Pulmonary artery endothelial cell (primary cell): ENCODE data around the gene MEF2A. TPM values are rescaled to one million over a fixed set of nuclear protein-coding genes. Genes with fewer than 3 reads are reported as not detected.

ENCODE experiments used
- DNase-seq: peaks from one replicate; pipeline ENCODE4 v3.0.0-alpha.2; 2011; ENCODE audit warnings: low read depth, low spot score
- total RNA-seq: library from RNA; depleted of rRNA; stranded (reverse); fragments of >200 nt; gene quantifications from 2 replicates; pipeline ENCODE4 v1.2.3, GENCODE V29; 2014

Gene MEF2A
- total RNA-seq, 1 donor from 2014 or later = 23.9 TPM

- DNase-seq = no peak
These were observed 39.7 kb downstream of the MEF2A start for GRCh38 chr15:99605490-99605931.

- DNase-seq = no peak
These were observed 40.2 kb downstream of the MEF2A start for GRCh38 chr15:99605990-99606389.

DNA sequence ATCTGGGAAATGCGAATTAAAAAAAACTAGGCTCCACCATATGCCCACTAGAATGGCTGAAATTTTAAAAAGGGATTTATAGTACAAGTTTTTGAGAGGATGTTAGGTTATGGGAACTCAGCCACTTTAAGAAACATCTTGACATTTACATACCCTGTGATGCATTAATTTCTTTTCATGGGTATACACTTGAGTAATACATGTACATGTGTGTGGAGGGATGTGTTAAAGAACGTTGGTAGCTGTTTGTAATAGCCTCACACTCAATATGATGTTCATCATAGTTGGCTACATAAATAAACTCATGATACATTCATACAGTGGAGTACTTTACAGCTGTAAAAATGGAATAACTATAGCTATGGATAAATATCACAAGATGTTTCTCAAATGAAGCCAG is 40.9 kb downstream of the MEF2A start:
- DNase-seq = no peak

- no peak for DNase-seq
These were observed 47.7 kb downstream of the MEF2A start for GRCh38 chr15:99613481-99613880.

DNA sequence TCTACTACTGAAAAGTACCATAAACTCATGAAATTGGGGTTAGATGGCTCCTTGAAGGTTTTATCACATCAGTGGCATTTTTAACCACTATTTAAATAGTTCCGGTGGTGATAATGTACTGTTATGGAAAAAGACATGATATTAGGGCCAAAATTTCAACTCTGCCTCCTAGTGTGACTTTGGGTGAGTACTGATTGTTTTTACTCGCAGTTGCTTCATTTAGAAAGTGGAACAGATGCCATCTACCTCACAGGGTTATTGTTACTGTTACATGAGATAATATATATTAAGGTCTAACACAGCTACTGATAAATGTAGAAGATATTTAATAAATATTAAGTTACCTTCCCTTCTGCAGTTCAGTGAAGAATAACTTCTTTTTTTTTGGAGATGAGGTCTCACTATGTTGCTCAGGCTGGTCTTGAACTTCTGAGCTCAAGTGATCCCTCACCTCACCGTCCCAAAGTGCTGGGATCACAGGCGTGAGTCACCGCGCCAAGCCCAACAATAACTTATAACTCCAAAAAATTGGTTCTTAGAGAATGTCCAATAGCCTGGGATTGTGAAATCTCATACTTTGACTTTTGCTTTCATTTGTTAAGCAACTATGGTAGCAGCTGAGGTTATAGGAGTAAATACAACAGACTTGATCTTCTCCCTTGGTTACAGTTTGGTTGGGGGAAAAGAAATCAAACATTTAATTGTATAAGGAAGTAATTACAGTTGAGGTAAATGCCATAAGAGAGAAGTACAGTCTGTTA is 48.3 kb downstream of the MEF2A start:
- DNase-seq = no peak

DNA sequence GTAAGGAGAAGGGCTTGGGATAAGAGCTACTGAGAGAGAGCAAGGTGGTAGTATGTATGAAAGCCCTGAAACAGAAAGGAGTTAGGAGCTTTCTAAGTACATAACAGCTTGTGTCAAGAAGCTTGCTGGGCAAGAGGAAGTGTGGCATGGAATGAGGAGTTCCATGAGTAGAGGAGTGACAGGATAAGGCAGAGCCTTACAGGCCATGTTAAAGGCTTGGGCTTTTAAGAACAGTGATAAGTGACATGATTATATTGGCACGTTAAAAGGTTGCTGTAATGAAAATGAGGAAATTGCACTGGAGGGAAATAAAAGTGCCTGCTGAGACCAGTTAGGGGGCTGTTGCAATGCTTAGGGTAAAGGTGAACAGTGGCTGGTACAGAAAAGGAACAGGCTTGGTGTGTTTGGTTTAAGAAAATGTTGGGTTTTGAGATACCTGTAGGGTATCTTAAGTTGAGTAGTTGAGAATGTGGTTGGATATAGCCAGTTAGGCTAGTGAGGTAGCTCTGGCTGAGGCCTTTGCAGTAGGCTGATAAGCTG is 49.0 kb downstream of the MEF2A start:
- no peak for DNase-seq

GRCh38 chr15:99615460-99615859 is 49.7 kb downstream of the MEF2A start:
- DNase-seq = no peak

GRCh38 chr15:99616129-99616528 is 50.3 kb downstream of the MEF2A start:
- DNase-seq = no peak

DNA sequence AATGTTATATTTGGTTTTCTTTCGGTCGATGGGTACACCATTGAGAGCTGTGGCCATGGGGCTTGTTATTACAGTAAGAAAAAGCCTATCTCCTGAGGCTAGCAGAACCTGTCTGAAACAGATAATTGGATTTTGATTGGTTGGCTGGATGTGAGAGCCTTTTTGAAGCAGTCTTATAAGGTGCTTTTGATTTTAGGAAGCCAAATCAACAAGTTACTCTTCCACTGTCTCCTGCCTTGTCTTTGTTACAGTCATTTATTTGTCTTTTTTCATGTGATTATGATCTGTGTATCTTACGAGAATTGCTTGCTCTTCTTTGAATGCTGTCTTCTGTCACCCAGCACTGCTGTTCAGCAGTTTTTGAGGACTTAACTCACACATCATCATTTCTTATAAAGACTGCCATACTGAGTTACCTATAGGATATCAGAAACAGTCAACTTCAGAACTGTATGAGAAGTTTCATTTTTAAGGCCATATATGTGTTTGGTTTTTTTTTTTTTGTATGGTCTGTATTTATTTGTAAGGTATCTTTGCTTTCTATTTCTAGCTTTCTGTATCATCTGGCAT is 51.1 kb downstream of the MEF2A start:
- DNase-seq = no peak

GRCh38 chr15:99618941-99619411 is 53.2 kb downstream of the MEF2A start:
- DNase-seq = no peak

DNA sequence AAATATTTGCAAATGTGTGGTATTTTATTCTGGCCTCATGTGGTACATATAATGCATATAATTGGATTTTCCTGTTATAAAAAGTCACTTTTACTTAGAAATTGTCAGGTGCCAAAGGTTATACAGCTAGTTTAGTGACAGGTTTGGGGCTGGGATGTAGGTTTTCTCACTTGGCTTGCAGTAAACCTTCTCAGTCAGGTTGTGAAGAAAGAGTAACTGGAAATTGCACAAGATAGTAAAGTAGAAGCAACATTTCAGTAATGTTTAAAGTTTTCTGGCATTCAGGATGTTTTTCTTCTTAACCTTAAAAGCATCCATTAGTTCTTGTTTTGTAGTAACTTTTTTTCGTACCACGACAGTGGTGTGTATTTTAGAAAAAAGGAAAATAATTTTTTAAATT is 53.9 kb downstream of the MEF2A start:
- no peak for DNase-seq

- DNase-seq = no peak
These were observed 54.4 kb downstream of the MEF2A start for GRCh38 chr15:99620178-99620577.

- no peak for DNase-seq
These were observed 56.0 kb downstream of the MEF2A start for GRCh38 chr15:99621767-99622166.

GRCh38 chr15:99628374-99629001 is 62.7 kb downstream of the MEF2A start:
- DNase-seq = no peak

DNA sequence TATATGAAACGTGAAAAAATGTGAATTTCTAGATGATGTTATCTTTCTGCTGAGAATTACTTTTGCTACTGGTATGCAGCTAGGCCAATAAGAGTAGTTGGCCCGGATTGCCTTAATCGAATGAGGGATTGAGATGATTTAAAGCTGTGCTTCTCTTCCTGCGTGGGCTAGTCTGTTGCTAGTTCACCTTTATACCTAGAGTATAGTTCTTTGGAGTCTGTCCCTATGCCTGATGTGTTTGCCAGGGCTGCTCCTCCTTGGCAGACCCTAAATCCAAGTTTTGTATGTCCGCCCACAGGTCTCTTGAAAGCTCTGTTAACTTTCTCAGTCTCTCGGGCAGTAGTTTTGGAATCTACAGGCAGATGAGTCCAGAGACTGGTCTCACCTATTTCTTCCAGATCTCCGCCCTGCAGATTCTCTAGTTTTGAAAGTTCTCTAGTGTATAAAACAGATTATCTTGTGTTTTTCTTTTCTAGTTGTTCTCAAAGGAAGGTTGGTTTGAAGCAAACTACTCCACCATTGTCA is 64.9 kb downstream of the MEF2A start:
- no peak for DNase-seq

GRCh38 chr15:99631255-99631654 is 65.5 kb downstream of the MEF2A start:
- no peak for DNase-seq

- DNase-seq = no peak
These were observed 66.7 kb downstream of the MEF2A start for GRCh38 chr15:99632521-99632920.

- no peak for DNase-seq
These were observed 67.9 kb downstream of the MEF2A start for GRCh38 chr15:99633655-99634054.

DNA sequence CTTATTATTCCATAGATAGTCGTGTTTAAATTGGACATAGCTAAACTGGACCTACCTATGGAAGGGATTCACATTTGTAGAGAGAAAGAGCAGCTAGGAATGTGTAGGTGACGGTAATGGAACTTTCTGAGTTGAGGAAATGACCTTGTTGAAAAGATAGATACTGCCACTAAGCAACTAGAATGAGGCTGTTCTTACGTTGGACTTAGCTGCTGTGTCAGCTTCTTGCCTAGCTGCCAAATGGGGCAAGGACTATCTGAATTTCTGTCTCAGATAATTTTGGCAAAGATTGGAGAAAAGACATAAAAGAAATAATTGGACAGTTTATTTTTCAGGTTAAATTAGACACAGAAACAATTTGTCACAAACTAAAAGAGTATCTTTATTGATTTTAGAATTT is 68.8 kb downstream of the MEF2A start:
- no peak for DNase-seq

DNA sequence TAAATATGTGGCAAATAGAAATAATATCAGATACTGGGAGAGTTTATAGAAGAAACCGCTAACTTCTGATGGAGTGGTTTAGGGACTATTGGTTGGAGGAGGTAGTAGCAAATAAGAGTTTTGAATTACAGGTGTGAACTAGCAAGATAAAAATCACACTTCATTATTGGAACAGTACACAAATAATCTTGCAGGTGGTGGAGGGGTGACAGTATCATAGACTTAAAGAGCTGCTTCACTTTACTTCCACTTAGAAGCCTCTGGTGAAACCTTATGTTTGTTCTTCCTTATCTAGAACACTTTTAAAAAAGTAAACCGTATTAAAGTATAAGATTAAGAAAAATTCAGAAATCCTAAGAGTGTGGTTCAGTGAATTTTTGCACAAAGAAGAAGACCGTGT is 69.4 kb downstream of the MEF2A start:
- no peak for DNase-seq

DNA sequence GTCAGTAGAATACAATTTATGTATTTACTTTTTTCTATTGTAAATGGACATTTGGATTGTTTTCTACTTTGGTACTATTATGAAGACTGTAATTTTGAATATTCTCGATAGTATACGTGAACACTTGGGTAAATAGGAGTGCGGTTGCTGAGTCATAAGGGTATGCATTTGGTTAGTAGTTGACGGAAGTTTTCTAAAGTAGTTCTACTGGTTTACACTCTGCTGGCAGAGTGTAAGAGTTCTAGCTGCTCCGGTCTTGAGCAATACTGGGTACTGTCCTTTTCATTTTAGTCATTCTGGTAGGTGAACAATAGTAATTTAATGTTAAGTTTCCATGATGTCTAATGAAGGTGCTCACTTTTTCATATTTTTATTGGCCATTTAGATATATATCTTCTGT is 70.0 kb downstream of the MEF2A start:
- no peak for DNase-seq

DNA sequence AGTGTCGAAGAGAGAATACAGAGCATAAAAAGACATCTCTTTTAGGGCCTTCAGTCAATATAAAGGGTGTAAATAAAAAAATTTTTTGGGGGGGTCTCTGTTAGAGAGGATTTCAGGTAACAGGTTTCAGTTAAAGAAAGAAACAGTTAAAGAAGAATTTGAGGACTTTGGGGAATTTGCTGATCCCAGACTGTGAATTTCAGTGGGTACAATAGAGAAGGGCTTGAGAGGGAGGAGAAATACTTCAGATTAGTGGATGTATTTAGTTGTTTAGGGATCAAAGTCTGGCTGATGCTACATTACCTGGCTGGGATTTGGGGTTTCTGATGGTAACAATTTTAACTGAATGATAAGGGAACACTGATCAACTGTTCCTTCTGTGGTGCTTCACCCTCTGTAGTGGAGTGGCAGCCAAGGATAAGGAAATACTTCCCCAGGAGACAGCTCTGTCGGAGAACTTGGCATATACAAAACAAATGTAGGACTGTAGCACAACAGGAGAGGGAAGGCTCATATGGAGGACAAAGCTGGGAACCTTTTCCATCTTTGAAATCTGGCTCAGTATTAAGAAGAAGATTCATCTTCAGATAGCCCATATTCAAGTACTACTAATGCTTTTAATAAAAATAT is 79.2 kb downstream of the MEF2A start:
- DNase-seq = no peak
